K562 (cell line): Measurements from ENCODE around the gene ICAM2. TPM values are rescaled to one million over a fixed set of nuclear protein-coding genes. Genes with fewer than 3 reads are reported as not detected.

Experiments used
- CAMTA2 ChIP-seq: fragments of 250-450 bp; sonication (Bioruptor Pico); conservative IDR thresholded peaks from 2 replicates; pipeline ENCODE4 v1.5.1; 2022
- CHD1 ChIP-seq: fragments of 200-600 bp; sonication (generic); IDR thresholded peaks from one replicate; pipeline ENCODE4 v1.6.1; 2012; ENCODE audit warnings: mild to moderate bottlenecking, moderate library complexity, low read length, inconsistent platforms
- CREB5 ChIP-seq: fragments of 250-450 bp; sonication (Bioruptor Pico); IDR thresholded peaks from 2 replicates; pipeline ENCODE4 v1.5.0; 2020; ENCODE audit warnings: mild to moderate bottlenecking
- CREM ChIP-seq: IDR thresholded peaks from 2 replicates; pipeline ENCODE4 v1.6.1; 2014; ENCODE audit warnings: antibody characterized with exemption, low read depth
- EP300 ChIP-seq: IDR thresholded peaks from 2 replicates; pipeline ENCODE4 v1.6.1; 2012; ENCODE audit warnings: low read length, improper control_type of control experiment
- HNRNPLL ChIP-seq: fragments of 200-400 bp; formaldehyde crosslinking; IDR thresholded peaks from 2 replicates; pipeline ENCODE4 v1.6.1; 2017; ENCODE audit warnings: low read length, low read depth, mild to moderate bottlenecking; ENCODE audit not compliant: poor library complexity, severe bottlenecking
- LARP7 ChIP-seq: fragments of 450-650 bp; IDR thresholded peaks from 2 replicates; pipeline ENCODE4 v1.6.1; 2016
- NFE2 ChIP-seq: IDR thresholded peaks from 2 replicates; pipeline ENCODE4 v1.6.1; 2014; ENCODE audit warnings: antibody characterized with exemption, low read depth
- NFYB ChIP-seq: IDR thresholded peaks from 2 replicates; pipeline ENCODE4 v1.6.1; 2011; ENCODE audit warnings: mild to moderate bottlenecking, moderate library complexity; ENCODE audit not compliant: insufficient read length; ENCODE audit errors: extremely low read depth
- NUFIP1 ChIP-seq: fragments of 450-650 bp; IDR thresholded peaks from 2 replicates; pipeline ENCODE4 v1.6.1; 2018; ENCODE audit not compliant: partially characterized antibody
- OTX1 ChIP-seq: fragments of 450-650 bp; formaldehyde crosslinking; IDR thresholded peaks from 2 replicates; pipeline ENCODE4 v1.4.0; 2022; ENCODE audit warnings: mild to moderate bottlenecking
- PBX2 ChIP-seq, 2 experiments: IDR thresholded peaks in 1 of 2; conservative IDR thresholded peaks in 1 of 2; 2 replicates each; pipeline ENCODE4 v1.6.1; 2016; ENCODE audit warnings: low read depth in 2 of 2, mild to moderate bottlenecking in 1 of 2, missing compliant biosample characterization in 1 of 2, missing genetic modification characterization in 1 of 2, moderate library complexity in 1 of 2
- POLR2G ChIP-seq: fragments of 200-400 bp; formaldehyde crosslinking; IDR thresholded peaks from 2 replicates; pipeline ENCODE4 v1.6.1; 2017; ENCODE audit warnings: low read depth, mild to moderate bottlenecking, antibody characterized with exemption, low read length, moderate library complexity
- RBBP5 ChIP-seq: fragments of 200-600 bp; sonication (generic); IDR thresholded peaks from 2 replicates; pipeline ENCODE4 v1.6.1; 2012; ENCODE audit warnings: borderline replicate concordance, mild to moderate bottlenecking, low read length, control low read depth, inconsistent platforms; ENCODE audit not compliant: insufficient read depth, poor library complexity, severe bottlenecking
- SAFB ChIP-seq: fragments of 200-400 bp; formaldehyde crosslinking; IDR thresholded peaks from 2 replicates; pipeline ENCODE4 v1.6.1; 2017; ENCODE audit warnings: low read depth, low read length, borderline replicate concordance
- SMARCB1 ChIP-seq: IDR thresholded peaks from 2 replicates; pipeline ENCODE4 v1.6.1; 2011; ENCODE audit warnings: improper control_type of control experiment, low read depth; ENCODE audit not compliant: insufficient read length
- SMARCC2 ChIP-seq: fragments of 450-650 bp; IDR thresholded peaks from 2 replicates; pipeline ENCODE4 v1.6.1; 2017; ENCODE audit warnings: antibody characterized with exemption, moderate library complexity, mild to moderate bottlenecking, low read depth
- SREBF2 ChIP-seq: sonication (generic); formaldehyde crosslinking; IDR thresholded peaks from 2 replicates; pipeline ENCODE4 v1.4.0; 2020; ENCODE audit warnings: mild to moderate bottlenecking, missing genetic modification reagents
- STAG1 ChIP-seq: sonication (generic); formaldehyde crosslinking; IDR thresholded peaks from 2 replicates; pipeline ENCODE4 v1.5.0; 2020; ENCODE audit warnings: missing genetic modification reagents, borderline replicate concordance
- ZBTB1 ChIP-seq: sonication (generic); formaldehyde crosslinking; IDR thresholded peaks from 2 replicates; pipeline ENCODE4 v1.8.1; 2023; ENCODE audit warnings: missing genetic modification reagents, low read depth, mild to moderate bottlenecking, borderline replicate concordance
- ZNF3 ChIP-seq: fragments of 250-450 bp; sonication (Bioruptor Pico); IDR thresholded peaks from 2 replicates; pipeline ENCODE4 v1.5.0; 2021; ENCODE audit warnings: mild to moderate bottlenecking, moderate library complexity
- ZNF586 ChIP-seq: fragments of 450-650 bp; formaldehyde crosslinking; conservative IDR thresholded peaks from 2 replicates; pipeline ENCODE4 v1.4.0; 2020; ENCODE audit warnings: mild to moderate bottlenecking, moderate library complexity
- ZNF785 ChIP-seq: fragments of 250-450 bp; sonication (Bioruptor Pico); IDR thresholded peaks from 2 replicates; pipeline ENCODE4 v1.4.0; 2020; ENCODE audit warnings: mild to moderate bottlenecking
- polyA plus RNA-seq, 8 experiments: library from polyadenylated mRNA; depleted of rRNA in 4 of 8; stranded (reverse) in 5 of 8; unstranded in 3 of 8; fragments of >200 nt; fragmentation: Nextera tagmentation in 2 of 8; fragmentation: Illumina TruSeq in 1 of 8; extraction: Ambion mirVana in 2 of 8; extraction: Trizol in 1 of 8; gene quantifications; 2 replicates each; pipeline versions ENCODE4 v1.2.1 to v1.2.3, GENCODE V29; 2011 to 2014; ENCODE audit warnings: inconsistent platforms in 1 of 8, missing spikeins in 1 of 8
- total RNA-seq, 7 experiments: library from RNA; depleted of rRNA in 6 of 7; stranded (reverse); fragments of >200 nt in 6 of 7; fragmentation: Illumina TruSeq in 2 of 7; extraction: Trizol in 2 of 7; gene quantifications; 2 replicates each; pipeline versions ENCODE4 v1.2.1 to v1.2.3, GENCODE V29; 2011 to 2021; ENCODE audit warnings: low replicate concordance in 1 of 7

The ICAM2 gene
- total and polyA plus RNA-seq, 9 of the 15 experiments (the other 6 are each of a cell fraction or from before 2014, with no cell fraction given), result 37.9 to 89.4 (median 60.6) TPM

- no peak for TF ChIP-seq ZNF785 (CRISPR knock-in tag)
- TF ChIP-seq STAG1 (CRISPR knock-in tag), result no peak
- no peak for TF ChIP-seq LARP7
- TF ChIP-seq SREBF2 (CRISPR knock-in tag), result no peak
- no peak for TF ChIP-seq HNRNPLL
- no peak for TF ChIP-seq NFYB
- TF ChIP-seq CREM, result peak; percentile 59
- no peak for TF ChIP-seq ZBTB1 (CRISPR knock-in tag)
- TF ChIP-seq RBBP5, result peak; percentile 42
- TF ChIP-seq ZNF586 (CRISPR knock-in tag), result no peak
- TF ChIP-seq EP300, result peak; percentile 55
- TF ChIP-seq PBX2 (CRISPR knock-in tag; IDR thresholded peaks at IDR 0.05; ENCODE audit: low read depth), result no peak
- 0 out of 2 replicates have a peak, but pooled peaks have one; percentile 14 for TF ChIP-seq PBX2 (tag; conservative IDR thresholded peaks at IDR 0.05; ENCODE audit: low read depth)
- TF ChIP-seq NFE2, result peak; percentile 66
- TF ChIP-seq ZNF3 (CRISPR knock-in tag), result no peak
- no peak for TF ChIP-seq SAFB
- no peak for TF ChIP-seq SMARCB1
- no peak for TF ChIP-seq CAMTA2 (CRISPR knock-in tag)
- peak; percentile 69; the same call in 1 of the 2 replicates for TF ChIP-seq SMARCC2
- no peak for TF ChIP-seq NUFIP1
- TF ChIP-seq CREB5, result no peak
- no peak for TF ChIP-seq CHD1
- no peak for TF ChIP-seq OTX1 (CRISPR knock-in tag)
- TF ChIP-seq POLR2G, result no peak
- TF ChIP-seq, all 486 proteins: peak for 56
Observed at GRCh38 chr17:64022611-64023063, 2.2 kb upstream of the ICAM2 start (continued).
